HG03469 (cell line): ENCODE results near the gene TMTC1.

Source experiments
- ATAC-seq: cut with Tn5 transposase; IDR thresholded peaks from one replicate; pipeline ENCODE4 v1.9.1; 2021; ENCODE audit warnings: mild to moderate bottlenecking, moderate library complexity, moderate number of reproducible peaks; ENCODE audit not compliant: unreplicated experiment

The TMTC1 gene

GRCh38 chr12:29713729-29714128 lies 70.0 kb downstream of the TMTC1 start:
- no peak for ATAC-seq

- ATAC-seq = no peak
These were observed 72.4 kb downstream of the TMTC1 start for GRCh38 chr12:29711381-29711780.

DNA sequence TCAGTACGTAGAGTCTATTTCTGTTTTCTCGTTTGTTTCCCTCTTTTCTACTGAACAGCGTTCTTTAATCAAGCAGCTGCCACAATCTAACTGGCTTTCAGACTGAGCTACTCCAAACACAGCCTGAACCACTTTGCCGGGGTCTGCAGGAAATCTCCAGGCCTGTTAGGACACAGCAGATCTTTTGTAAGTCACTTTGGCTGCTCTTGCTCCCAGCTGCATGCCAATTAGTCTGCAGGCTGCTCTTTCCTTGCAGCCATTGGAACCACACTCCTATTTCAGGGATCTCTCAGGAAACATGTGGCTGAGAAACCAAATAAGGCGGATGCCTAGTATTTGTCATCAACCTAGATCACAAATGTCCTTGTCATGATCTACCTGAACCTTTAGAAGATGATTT lies 73.6 kb downstream of the TMTC1 start:
- no peak for ATAC-seq

- ATAC-seq = no peak
These were observed 74.2 kb downstream of the TMTC1 start for GRCh38 chr12:29709496-29710040.

- ATAC-seq = no peak
These were observed 74.7 kb downstream of the TMTC1 start for GRCh38 chr12:29709054-29709453.

- no peak for ATAC-seq
These were observed 75.9 kb downstream of the TMTC1 start for GRCh38 chr12:29707846-29708245.

- ATAC-seq = no peak
These were observed 77.4 kb downstream of the TMTC1 start for GRCh38 chr12:29706311-29706710.

DNA sequence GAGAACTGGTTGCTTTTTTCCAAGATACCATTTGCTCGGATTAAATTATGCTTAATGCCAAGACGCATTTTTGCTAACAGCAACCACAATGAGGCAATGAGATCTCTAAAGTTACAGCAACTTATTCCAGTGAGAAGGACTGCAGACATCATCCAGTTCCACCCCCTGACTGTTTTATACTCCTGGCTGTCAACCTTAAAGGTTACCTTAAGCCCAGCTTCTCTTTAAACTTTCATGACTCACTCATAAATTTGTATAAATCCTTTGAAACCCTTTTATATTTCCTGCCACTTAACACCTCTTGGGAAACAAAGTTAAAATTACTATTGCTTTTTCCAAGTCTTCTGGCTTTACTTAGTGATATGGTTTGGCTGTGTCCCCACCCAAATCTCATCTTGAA lies 80.2 kb downstream of the TMTC1 start:
- no peak for ATAC-seq

GRCh38 chr12:29702972-29703371 lies 80.8 kb downstream of the TMTC1 start:
- ATAC-seq = no peak

DNA sequence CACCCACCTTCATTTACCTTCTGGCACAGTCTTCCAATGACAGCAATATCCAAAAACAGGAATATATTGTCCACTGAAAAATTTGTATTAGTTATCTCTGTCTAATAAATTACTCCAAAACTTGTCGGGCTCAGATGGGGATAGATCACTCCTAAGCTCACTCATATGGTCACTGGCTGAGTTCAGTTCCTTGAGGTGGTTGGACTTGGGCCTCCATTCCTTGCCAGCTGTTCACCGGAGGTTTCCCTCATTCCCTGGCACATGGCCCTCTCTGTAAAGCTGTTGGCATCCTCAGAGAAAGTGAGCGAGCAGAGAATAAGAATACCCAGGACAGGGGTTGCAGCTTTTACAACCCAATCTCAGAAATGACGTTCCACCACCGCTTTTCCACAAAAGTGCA lies 81.5 kb downstream of the TMTC1 start:
- ATAC-seq = no peak

DNA sequence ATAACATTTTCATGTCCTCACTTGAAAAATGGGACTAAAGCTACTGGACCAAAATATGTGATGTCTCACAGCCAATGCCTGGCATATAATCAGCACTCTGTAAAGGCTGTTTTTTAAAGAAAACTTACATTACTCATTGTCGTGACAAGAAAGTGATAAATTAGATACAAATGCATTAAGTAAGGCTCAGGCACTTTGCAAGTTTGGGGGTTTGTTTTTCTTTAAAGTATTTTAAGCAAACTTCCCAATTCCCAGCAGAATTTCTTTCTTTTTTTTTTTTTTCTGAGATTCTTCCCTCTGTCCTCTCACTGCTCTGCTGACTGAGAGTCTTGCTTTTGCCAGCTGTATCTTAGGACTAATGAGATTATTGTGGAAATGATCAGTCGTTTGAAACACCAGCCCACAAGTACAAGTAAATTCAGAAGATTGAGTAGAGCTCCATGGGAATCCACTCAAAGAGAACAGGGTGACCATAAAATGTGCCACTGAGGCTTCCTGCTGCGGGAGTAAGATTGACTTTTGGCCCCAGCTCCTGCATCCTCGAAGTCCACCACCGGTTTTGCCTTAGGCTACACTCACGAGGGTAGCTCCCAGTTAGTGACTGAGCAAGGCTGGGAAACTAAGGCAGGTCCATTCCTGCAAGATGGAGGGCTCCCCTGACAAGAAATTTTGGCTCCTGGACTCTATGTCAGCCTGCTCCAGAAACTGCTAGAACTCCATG lies 82.8 kb downstream of the TMTC1 start:
- no peak for ATAC-seq

- no peak for ATAC-seq
These were observed 85.0 kb downstream of the TMTC1 start for GRCh38 chr12:29698756-29699155.

GRCh38 chr12:29695800-29696199 lies 87.9 kb downstream of the TMTC1 start:
- no peak for ATAC-seq

GRCh38 chr12:29695026-29695425 lies 88.7 kb downstream of the TMTC1 start:
- ATAC-seq = no peak

GRCh38 chr12:29694002-29694401 lies 89.7 kb downstream of the TMTC1 start:
- no peak for ATAC-seq

DNA sequence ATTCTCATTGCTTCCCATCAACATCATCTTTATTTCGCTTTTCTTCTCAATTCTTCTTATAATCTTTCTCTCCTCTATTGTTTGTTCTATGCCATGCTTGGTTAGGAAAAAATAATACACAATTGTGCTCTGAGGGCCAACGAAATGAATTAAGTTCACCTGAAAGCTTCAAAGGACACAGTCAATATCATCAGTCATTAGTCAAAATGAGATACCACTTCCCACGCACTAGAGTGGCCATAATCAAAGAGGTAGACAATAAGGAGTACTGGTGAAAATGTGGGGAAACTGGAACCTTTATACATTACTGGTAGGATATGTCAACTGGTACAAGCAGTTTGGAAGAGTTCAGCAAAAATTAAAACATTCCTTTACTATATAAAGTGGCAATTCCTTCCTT lies 91.5 kb downstream of the TMTC1 start:
- no peak for ATAC-seq

DNA sequence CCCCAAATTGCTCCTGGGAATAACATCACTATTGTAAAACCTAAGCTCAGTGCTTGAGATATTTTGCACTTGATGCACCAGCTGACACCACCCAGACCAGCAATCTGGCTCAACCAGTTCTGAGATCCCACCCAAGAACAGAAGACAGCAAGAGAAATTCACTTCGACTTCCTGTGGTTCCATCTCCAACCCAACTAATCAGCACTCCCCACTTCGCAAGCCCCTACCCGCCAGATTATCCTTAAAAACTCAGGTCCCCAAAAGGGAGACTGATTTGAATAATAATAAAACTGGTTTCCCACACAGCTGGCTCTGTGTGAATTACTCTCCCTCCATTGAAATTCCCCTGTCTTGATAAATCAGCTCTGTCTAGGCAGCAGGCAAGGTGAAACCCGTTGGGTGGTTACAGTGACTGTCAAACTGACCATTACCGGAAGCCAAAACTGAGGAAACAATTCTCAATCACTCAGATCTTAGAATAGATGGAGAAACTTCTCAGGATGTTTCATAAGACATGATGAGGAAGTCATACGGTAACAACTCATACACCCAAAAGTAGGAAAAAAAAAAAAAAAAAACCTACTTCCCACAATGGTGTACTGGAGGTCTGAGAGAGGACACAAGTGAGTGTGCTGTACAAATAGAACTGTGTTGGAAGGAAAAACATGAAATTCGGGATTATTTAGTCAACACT lies 92.4 kb downstream of the TMTC1 start:
- no peak for ATAC-seq

GRCh38 chr12:29690728-29691127 lies 93.0 kb downstream of the TMTC1 start:
- ATAC-seq = no peak

DNA sequence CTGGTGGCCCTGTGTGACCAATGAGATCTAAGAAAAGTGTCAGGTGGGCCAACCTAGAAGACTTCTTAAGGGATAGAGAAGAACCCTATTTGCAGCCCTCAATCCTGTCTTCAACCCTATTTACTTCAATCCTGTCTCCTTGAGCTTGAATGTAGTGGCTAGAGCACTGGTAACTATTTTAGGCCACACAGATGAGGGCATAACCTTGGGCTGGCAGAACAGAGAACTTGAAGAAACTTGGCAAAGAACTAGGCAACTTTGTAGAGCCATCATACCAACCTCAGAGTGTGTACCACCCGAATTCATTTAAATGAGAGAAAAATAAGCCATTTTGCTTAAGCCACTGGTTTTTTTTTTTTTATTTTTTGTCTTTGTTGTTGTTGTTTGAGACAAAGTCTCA lies 94.8 kb downstream of the TMTC1 start:
- ATAC-seq = no peak

DNA sequence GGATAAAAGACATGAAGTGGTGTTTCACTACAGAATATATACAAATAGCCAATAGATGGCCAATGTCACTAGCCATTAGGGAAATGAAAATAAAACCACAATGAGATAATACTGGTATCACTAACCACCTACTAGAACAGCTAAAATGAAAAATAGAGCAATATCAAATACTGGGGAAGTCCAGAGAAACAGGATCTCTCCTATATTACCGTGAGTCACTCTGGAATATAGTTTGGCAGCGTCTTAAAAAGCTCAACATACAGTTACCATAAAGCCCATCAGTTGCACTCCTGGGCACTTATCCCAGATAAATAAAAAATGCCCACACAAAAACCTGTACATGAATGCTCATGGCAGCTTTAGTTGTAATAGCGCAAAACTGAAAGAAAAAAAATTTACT lies 101.7 kb downstream of the TMTC1 start:
- ATAC-seq = no peak

DNA sequence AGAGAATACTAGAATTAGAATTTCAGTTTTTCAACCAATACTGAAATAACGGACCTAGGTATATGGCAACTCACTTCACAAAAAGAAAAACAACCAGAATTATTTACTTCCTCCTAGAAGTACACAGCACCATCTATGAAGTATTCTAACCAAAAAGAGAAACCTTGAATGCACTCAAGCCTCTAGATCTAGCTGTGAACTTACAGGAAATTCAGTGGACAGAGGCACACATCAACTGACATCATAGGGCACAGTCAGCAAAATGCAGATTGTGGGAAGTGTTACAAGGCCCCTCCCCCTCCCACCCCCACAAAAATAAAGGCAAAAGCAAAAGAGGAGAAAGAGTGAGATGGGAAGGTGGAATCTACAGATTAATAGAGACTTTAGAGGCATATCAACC lies 102.4 kb downstream of the TMTC1 start:
- no peak for ATAC-seq

GRCh38 chr12:29676676-29677075 lies 107.1 kb downstream of the TMTC1 start:
- no peak for ATAC-seq
